ENCODE measurements around the gene GPSM3. TPM values are rescaled to one million over a fixed set of nuclear protein-coding genes. Genes with fewer than 3 reads are reported as not detected.
A peak's percentile ranks its signal among the peaks of the same experiment; 100 is the strongest.
"Not testable (repeated sequence)": the region's sequence is repeated elsewhere in the genome, so short reads cannot be mapped to it uniquely, and the experiment has no call there.

Gene GPSM3
- total RNA-seq, 1 experiment from 2014 or later = 80.6 TPM

DNA sequence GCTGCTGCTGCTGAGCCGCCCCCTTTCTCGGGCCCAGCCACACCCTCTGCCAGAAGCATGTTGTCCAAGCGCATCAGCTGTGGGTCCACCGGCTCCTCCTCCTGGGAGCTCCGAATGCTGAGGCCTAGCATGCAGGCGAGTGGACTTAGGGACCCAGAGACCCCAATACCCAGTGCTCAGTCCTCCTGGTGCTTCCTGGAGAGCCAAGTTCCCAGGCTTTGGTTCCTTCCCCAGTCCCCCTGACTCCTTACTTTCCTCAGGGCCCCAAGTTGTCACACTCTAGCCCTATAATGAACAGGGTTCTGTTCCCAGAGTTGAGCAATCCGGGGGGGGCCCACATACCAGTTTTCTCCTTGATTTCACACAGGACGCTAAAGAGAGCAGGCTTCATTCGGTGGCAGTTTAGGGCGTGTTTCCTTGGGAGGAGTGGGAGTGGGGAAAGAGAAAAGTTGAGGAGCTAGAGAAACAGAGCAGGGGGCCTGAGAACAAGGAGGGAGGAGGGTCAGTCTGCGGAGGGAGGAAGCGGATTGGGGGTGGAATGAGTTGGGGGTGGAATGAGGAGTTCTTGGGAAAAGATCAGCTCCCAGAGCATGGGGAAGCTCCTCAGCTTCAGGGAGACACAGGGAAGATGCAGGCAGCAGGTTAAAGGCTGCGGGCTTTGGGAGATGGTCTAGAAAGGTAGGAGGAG, 3.9 kb downstream of the GPSM3 start:
- no peak for DNase-seq (ENCODE audit: low read depth)

GRCh38 chr6:32187725-32188380, 4.6 kb downstream of the GPSM3 start:
- DNase-seq (ENCODE audit: low read depth) = not testable (repeated sequence)

GRCh38 chr6:32187009-32187709, 5.3 kb downstream of the GPSM3 start:
- DNase-seq (ENCODE audit: low read depth) = no peak

GRCh38 chr6:32186151-32186840, 6.1 kb downstream of the GPSM3 start:
- DNase-seq (ENCODE audit: low read depth) = not testable (repeated sequence)

GRCh38 chr6:32185681-32186131, 6.7 kb downstream of the GPSM3 start:
- DNase-seq (ENCODE audit: low read depth) = peak; percentile 72

DNA sequence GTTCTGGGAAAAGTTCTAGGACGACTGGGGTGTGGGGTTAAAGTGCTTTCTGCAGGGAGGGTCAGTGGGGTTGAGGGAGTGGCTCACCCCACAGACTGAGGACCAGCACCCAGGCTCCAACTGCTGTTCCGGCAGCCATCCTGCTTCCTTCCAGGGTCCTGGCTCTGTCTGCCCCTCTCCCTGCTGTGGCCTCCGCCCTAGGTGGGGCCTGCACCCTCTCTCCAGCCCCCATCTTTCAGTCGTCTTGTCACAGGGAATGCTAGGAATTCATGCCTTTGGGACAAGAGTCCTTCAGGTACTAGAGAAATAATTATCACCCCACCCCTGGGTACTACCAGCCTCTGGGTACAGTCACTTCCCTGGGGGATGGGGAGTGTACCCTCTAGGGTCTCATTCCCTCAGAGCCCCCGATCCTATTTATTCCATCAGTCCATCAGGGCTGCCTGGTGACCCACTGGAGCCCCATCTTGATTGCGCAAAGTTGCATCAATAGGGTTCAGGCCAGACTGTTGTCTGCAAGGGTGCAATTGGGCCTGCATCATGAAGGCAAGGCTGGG, 8.3 kb downstream of the GPSM3 start, which contains the start of gene AGER:
Gene AGER (minus strand): TSS at position 170 of the 557 bp plus-strand sequence. CDS start 31 bp downstream, at position 139.
- no peak for DNase-seq (ENCODE audit: low read depth)

DNA sequence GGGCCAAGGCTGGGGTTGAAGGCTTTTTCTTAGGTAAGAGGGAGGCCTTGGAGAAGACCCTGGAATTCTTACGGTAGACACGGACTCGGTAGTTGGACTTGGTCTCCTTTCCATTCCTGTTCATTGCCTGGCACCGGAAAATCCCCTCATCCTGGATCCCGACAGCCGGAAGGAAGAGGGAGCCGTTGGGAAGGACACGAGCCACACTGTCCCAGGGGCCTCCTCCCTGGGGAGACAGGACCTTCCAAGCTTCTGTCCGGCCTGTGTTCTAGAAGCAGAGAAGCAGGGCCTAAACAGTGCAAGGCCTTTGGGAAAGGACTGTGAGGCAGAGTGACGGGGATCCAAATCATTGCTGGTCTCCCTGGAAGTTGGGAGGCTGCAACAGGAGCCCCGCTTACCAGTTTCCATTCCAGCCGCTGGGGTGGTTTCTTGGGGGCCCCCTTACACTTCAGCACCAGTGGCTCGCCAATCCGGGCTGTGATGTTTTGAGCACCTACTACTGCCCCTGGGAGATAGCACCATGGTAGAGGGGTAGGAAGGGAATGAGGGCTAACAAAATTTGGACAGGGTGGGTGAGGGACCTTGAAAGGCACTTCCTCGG, 8.9 kb downstream of the GPSM3 start:
- DNase-seq (ENCODE audit: low read depth) = no peak

DNA sequence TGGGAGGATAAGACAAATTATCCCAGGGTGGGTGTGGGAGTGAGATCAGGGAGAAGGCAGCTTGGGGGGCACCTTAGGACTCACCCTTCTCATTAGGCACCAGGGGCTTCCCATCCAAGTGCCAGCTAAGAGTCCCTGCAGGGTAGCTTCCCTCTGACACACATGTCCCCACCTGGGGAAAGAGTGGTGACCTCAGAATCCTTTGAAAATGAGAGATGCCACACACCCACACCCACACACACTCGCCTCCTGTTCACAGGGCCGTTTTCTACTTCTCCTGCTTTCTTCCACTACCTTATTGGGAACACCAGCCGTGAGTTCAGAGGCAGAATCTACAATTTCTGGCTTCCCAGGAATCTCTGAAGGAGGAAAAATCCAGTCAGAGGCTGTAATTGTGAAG, 9.4 kb downstream of the GPSM3 start:
- DNase-seq (ENCODE audit: low read depth) = no peak

DNA sequence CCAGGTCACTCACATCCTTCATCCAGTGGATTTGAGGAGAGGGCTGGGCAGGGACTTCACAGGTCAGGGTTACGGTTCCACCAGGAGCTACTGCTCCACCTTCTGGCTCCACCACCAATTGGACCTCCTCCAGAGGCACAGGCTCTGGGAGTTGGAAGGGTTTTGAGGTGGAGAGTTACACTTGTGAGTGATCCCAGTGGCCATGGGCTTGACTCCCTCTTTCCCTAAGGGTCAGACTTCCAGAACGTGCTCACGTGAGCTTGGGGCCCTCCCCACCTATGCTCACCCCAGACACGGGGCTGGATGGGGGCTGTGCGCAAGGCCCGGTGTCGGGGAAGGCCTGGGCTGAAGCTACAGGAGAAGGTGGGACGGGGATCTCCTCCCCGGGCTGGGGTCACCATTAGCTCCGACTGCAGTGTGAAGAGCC, 9.9 kb downstream of the GPSM3 start:
- no peak for DNase-seq (ENCODE audit: low read depth)

- DNase-seq (ENCODE audit: low read depth) = no peak
Observed at GRCh38 chr6:32181915-32182529, 10.4 kb downstream of the GPSM3 start.

GRCh38 chr6:32181148-32181702, 11.2 kb downstream of the GPSM3 start:
- DNase-seq (ENCODE audit: low read depth) = no peak

DNA sequence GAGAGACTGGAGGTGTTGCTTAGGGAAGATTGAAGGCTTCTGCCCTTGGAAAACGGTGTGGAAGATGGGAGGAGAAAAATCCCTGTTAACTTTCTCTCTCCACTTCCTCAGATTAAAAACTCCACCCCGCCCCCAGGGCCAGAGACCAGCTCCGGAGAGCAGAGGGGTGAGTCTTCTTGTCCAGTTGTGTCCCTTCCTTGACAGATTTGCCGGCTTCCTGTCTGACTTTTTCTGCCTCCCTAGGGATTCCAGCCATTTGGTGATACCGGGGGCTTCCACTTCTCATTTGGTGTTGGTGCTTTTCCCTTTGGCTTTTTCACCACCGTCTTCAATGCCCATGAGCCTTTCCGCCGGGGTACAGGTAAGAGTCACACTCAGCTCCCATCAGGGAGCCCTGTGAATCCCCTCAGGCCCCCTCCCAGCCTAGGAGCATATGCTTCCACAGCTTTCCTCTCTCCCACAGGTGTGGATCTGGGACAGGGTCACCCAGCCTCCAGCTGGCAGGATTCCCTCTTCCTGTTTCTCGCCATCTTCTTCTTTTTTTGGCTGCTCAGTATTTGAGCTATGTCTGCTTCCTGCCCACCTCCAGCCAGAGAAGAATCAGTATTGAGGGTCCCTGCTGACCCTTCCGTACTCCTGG, 12.6 kb downstream of the GPSM3 start:
- no peak for DNase-seq (ENCODE audit: low read depth)

DNA sequence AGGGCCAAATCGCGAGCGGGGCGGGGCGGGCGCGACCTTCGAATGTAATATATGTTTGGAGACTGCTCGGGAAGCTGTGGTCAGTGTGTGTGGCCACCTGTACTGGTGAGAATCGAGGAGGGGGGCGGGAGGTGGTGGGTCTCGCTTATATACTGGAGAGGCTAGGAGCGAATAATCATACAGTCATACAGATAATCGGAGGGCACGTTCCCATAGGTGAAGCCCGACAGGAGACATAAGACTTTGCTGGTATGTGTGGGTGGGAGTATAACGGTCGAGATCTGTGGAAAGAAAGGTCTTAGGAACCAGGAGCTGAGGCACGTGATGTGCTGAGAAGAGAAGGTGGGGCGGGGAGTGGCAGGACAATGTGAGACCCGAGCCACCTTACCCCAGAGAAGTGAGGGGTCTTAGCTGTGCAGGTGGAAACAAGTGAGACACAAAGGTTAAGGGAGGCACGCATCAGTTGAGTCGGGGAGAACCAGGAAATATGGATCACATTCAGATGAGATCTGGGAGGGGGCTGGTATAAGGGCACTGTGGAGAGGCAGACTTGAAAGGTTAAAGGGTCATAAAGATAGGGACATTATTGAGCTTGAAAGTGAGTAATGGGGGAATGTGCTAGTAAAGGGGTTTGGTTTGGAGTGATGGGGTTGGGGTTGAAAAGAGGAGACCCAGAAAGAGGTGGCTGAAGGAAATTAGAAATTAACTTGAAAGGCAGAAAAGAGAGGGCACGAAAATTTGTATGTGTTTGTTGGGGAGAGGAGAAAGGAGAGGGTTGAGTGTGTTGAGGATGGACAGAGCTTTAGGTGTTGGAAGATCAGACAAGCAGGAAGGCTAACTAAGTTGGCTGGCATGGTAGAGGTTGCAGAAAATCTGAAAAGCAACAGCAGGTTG, 13.6 kb downstream of the GPSM3 start:
- DNase-seq (ENCODE audit: low read depth) = no peak

GRCh38 chr6:32177788-32178546, 14.5 kb downstream of the GPSM3 start, which contains the start of gene RNF5:
Gene RNF5 (plus strand): TSS chr6:32178405. CDS start chr6:32178512, 107 bp downstream.
- peak; percentile 100 for DNase-seq (ENCODE audit: low read depth)

- DNase-seq (ENCODE audit: low read depth) = peak; percentile 71
Observed at GRCh38 chr6:32177183-32177787, 15.2 kb downstream of the GPSM3 start.

- DNase-seq (ENCODE audit: low read depth) = peak; percentile 69
Observed at GRCh38 chr6:32176476-32177182, 15.8 kb downstream of the GPSM3 start.

All from HT1080 (cell line).